PC-3 (cell line): ENCODE measurements around the gene CD226. TPM values are rescaled to one million over a fixed set of nuclear protein-coding genes. Genes with fewer than 3 reads are reported as not detected.

ENCODE experiments used
- ATAC-seq: fragments of 200-7000 bp; cut with Tn5 transposase; 2 replicates; pipeline ENCODE4 v1.9.1; 2020; ENCODE audit warnings: mild to moderate bottlenecking, moderate library complexity
- BruUV-seq: library from RNA; stranded (reverse); fragments of 400-500 nt; replicated peaks from 2 replicates; lab custom pipeline; 2021; lab: Mats Ljungman, UMichigan
- CTCF ChIA-PET: fragments of 300-600 bp; sonication (Branson Sonifier 250); formaldehyde crosslinking; loops from one replicate; lab custom pipeline; 2022; ENCODE audit warnings: antibody characterized with exemption; lab: Charles Lee
- POLR2A ChIA-PET: fragments of 300-600 bp; sonication (Branson Sonifier 250); formaldehyde crosslinking; loops from one replicate; lab custom pipeline; 2022; ENCODE audit warnings: antibody characterized with exemption; ENCODE audit not compliant: unreplicated experiment; lab: Charles Lee
- DNase-seq: peaks from one replicate; pipeline ENCODE4 v3.0.0-alpha.2; 2015
- H2AFZ ChIP-seq: fragments of 300-600 bp; sonication (generic); 2 replicates; pipeline ENCODE4 v1.6.0; 2016; ENCODE audit warnings: antibody characterized with exemption, low read length
- H3F3A ChIP-seq: fragments of 300-600 bp; sonication (generic); one replicate; pipeline ENCODE4 v1.6.0; 2017; ENCODE audit warnings: antibody characterized with exemption, low read length, control low read depth, mild to moderate bottlenecking; ENCODE audit not compliant: unreplicated experiment
- H3K27ac ChIP-seq: fragments of 300-600 bp; sonication (generic); 2 replicates; pipeline ENCODE4 v1.5.1; 2016; ENCODE audit warnings: mild to moderate bottlenecking, low read length
- H3K27me3 ChIP-seq: fragments of 300-600 bp; sonication (generic); 2 replicates; pipeline ENCODE4 v1.6.1; 2016; ENCODE audit warnings: low read length, mixed read lengths
- H3K36me3 ChIP-seq: fragments of 300-600 bp; sonication (generic); 2 replicates; pipeline ENCODE4 v1.6.1; 2016; ENCODE audit warnings: low read depth, mixed run types, low read length, mixed read lengths
- H3K4me1 ChIP-seq: fragments of 300-600 bp; sonication (generic); 2 replicates; pipeline ENCODE4 v1.5.1; 2016; ENCODE audit warnings: low read length; ENCODE audit not compliant: insufficient read depth
- H3K4me2 ChIP-seq: fragments of 300-600 bp; sonication (generic); 2 replicates; pipeline ENCODE4 v1.6.0; 2016; ENCODE audit warnings: low read length
- H3K4me3 ChIP-seq: fragments of 300-600 bp; sonication (generic); 2 replicates; pipeline ENCODE4 v1.5.1; 2016; ENCODE audit warnings: mild to moderate bottlenecking, low read length, mixed read lengths
- H3K79me2 ChIP-seq: fragments of 300-600 bp; sonication (generic); 2 replicates; pipeline ENCODE4 v1.6.1; 2017; ENCODE audit warnings: low read length, mixed read lengths
- H3K9ac ChIP-seq: fragments of 300-600 bp; sonication (generic); 2 replicates; pipeline ENCODE4 v1.6.0; 2016; ENCODE audit warnings: mild to moderate bottlenecking, low read length
- H3K9me2 ChIP-seq: fragments of 300-600 bp; sonication (generic); replicated peaks from 2 replicates; pipeline ENCODE4 v1.6.1; 2016; ENCODE audit warnings: mixed run types, low read length, mixed read lengths
- H3K9me3 ChIP-seq: fragments of 300-600 bp; sonication (generic); 2 replicates; pipeline ENCODE4 v1.6.1; 2016; ENCODE audit warnings: low read length, mixed read lengths
- H4K20me1 ChIP-seq: fragments of 300-600 bp; sonication (generic); 2 replicates; pipeline ENCODE4 v1.6.1; 2016; ENCODE audit warnings: low read length, mixed read lengths
- CTCF ChIP-seq: fragments of 300-600 bp; sonication (generic); conservative IDR thresholded peaks from 2 replicates; pipeline ENCODE4 v1.5.1; 2017; ENCODE audit warnings: antibody characterized with exemption, low read depth, mild to moderate bottlenecking, low read length
- EZH2 ChIP-seq: fragments of 300-600 bp; sonication (generic); IDR thresholded peaks from one replicate; pipeline ENCODE4 v1.6.1; 2017; ENCODE audit warnings: antibody characterized with exemption, mild to moderate bottlenecking, low read length; ENCODE audit not compliant: unreplicated experiment
- EZH2phosphoT487 ChIP-seq: fragments of 300-600 bp; sonication (generic); IDR thresholded peaks from 2 replicates; pipeline ENCODE4 v1.6.1; 2018; ENCODE audit warnings: mild to moderate bottlenecking, antibody characterized with exemption, low read length, borderline replicate concordance
- intact Hi-C: fragments of 100-400 bp; cut with micrococcal nuclease; formaldehyde crosslinking; loops from 2 replicates; pipeline ENCODE4 v1.9.0; 2023
- total RNA-seq: library from RNA; depleted of rRNA; stranded (reverse); fragments of >200 nt; gene quantifications from 2 replicates; pipeline ENCODE4 v1.2.3, GENCODE V29; 2014

CD226 gene
- total RNA-seq, 1 experiment from 2014 or later, result 0.26 TPM

- Histone ChIP-seq H3K27ac (no peak overlapping the region), H3K27me3 (no peaks in the 10 kb centered on the region), H3K9me2 (no peaks in the 10 kb centered on the region), H3K4me3 (no peak overlapping the region), H3K4me2 (no peak overlapping the region), H3K79me2 (no peaks in the 10 kb centered on the region), H3K9me3 (no peaks in the 10 kb centered on the region), H3K36me3 (no peaks in the 10 kb centered on the region), H2AFZ (no peak overlapping the region), H3K9ac (no peak overlapping the region), H3K4me1 (no peaks in the 10 kb centered on the region), H3F3A (no peaks in the 10 kb centered on the region), H4K20me1 (no peaks in the 10 kb centered on the region)
- ChIA-PET CTCF (interaction anchor here (0.6 kb wide), 1 partner anchor 16 kb away, joined by 3 read pairs; no protein-coding TSS in a partner anchor), POLR2A (no interaction called here)
- BruUV-seq, result no TSS peak
- intact Hi-C loops, result no loop called here
- ATAC-seq, result no peak
- no peak for DNase-seq
- TF ChIP-seq EZH2 (no peak), CTCF (no peak)
Observed at GRCh38 chr18:69830189-69830588, 117.5 kb downstream of the CD226 start.

- intact Hi-C loops, result no loop called here
- H3K27me3 ChIP-seq, result no peaks in the 10 kb centered on the region
- no peaks in the 10 kb centered on the region for H3K9me3 ChIP-seq
- ATAC-seq (no peak), DNase-seq (no peak)
- H3K27ac ChIP-seq, result no peak overlapping the region
- H3K4me2 ChIP-seq, result no peak overlapping the region
- no peaks in the 10 kb centered on the region for H3K36me3 ChIP-seq
- no peak for TF ChIP-seq EZH2
- TF ChIP-seq EZH2phosphoT487, result no peak
- TF ChIP-seq CTCF, result no peak
- BruUV-seq, result no TSS peak
- H3K4me3 ChIP-seq, result no peak overlapping the region
- CTCF ChIA-PET, result no interaction called here
- no peaks in the 10 kb centered on the region for H3K9me2 ChIP-seq
- H3K4me1 ChIP-seq, result 0 out of 2 replicates have a peak, but pooled peaks cover 3% of the 10 kb centered on the region
- no peaks in the 10 kb centered on the region for H3F3A ChIP-seq
- no peaks in the 10 kb centered on the region for H4K20me1 ChIP-seq
- no peaks in the 10 kb centered on the region for H3K79me2 ChIP-seq
- H3K9ac ChIP-seq, result no peak overlapping the region
- POLR2A ChIA-PET, result interaction anchor here (0.6 kb wide), 1 partner anchor 195 kb away, joined by 3 read pairs; no protein-coding TSS in a partner anchor
- H2AFZ ChIP-seq, result no peak overlapping the region
Observed at GRCh38 chr18:69820538-69820937, 127.1 kb downstream of the CD226 start.

DNA sequence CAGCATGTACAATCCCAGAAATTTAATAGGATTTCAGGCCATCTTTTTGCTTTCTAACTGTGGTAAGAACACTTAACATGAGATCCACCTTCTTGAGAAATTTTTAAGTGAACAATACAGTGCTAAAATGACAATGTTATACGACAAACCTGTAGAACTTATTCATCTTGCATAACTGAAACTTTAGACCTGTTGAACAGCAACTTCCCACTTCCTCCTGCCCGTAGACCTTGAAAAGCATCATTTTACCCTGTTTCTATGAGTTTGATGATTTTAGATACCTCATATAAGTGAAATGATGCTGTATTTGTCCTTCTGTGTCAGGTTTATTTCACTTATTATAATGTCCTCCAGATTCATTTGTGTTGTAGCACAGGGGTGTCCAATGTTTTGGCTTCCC is 128.2 kb downstream of the CD226 start:
- CTCF ChIA-PET, result no interaction called here
- no TSS peak for BruUV-seq
- H3K36me3 ChIP-seq, result no peaks in the 10 kb centered on the region
- no peak overlapping the region for H3K27ac ChIP-seq
- H3K9me2 ChIP-seq, result no peaks in the 10 kb centered on the region
- H3K4me1 ChIP-seq, result 0 out of 2 replicates have a peak, but pooled peaks cover 3% of the 10 kb centered on the region
- no peaks in the 10 kb centered on the region for H3F3A ChIP-seq
- H3K27me3 ChIP-seq, result no peaks in the 10 kb centered on the region
- ATAC-seq (no peak), DNase-seq (no peak)
- no peak overlapping the region for H2AFZ ChIP-seq
- POLR2A ChIA-PET, result no interaction called here
- intact Hi-C loops, result no loop called here
- H3K9ac ChIP-seq, result no peak overlapping the region
- no peak for TF ChIP-seq CTCF
- TF ChIP-seq EZH2, result no peak
- no peak for TF ChIP-seq EZH2phosphoT487
- H3K79me2 ChIP-seq, result no peaks in the 10 kb centered on the region
- no peaks in the 10 kb centered on the region for H3K9me3 ChIP-seq
- no peak overlapping the region for H3K4me2 ChIP-seq
- no peak overlapping the region for H3K4me3 ChIP-seq
- no peaks in the 10 kb centered on the region for H4K20me1 ChIP-seq
